ENCODE results near the gene PTPN12.
"Not testable (repeated sequence)": the region's sequence is repeated elsewhere in the genome, so short reads cannot be mapped to it uniquely, and the experiment has no call there.

PTPN12 gene

GRCh38 chr7:77580762-77581350, 43.8 kb downstream of the PTPN12 start:
- no peak for DNase-seq

DNA sequence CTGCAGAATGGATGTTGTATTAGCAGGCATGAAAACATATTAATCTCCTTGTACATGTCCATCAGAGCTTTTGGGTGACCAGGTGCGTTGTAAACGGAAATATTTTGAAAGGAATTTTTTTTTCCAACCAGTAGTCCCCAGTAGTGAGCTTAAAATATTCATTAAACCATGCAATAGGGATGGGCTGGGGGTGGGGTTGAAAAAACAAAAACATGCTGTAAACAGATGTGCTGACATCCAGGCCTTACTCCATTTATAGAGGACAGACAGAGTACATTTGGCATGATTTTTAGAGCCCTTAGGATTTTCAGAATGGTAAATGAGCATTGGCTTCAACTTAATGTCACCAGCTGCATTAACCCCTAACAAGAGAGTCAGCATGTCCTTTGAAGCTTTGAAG, 50.2 kb downstream of the PTPN12 start:
- DNase-seq, result no peak

DNA sequence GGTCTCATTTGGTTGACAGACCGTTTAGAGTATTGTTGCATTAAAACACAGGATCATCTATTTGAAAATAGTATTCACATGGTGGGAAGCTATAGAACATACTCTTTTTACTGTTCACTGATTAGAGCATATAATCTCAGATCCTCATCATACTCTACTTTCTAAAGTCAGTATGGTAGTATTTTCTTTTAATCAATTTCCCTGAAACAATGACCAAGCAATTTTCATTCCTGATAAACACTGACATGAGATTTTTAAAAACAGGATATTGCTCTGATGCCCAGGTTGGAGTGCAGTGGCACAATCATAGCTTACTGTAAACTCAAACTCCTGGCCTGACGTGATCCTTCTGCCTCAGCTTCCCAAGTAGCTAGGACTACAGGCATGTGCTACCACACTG, 63.9 kb downstream of the PTPN12 start:
- DNase-seq, result no peak

DNA sequence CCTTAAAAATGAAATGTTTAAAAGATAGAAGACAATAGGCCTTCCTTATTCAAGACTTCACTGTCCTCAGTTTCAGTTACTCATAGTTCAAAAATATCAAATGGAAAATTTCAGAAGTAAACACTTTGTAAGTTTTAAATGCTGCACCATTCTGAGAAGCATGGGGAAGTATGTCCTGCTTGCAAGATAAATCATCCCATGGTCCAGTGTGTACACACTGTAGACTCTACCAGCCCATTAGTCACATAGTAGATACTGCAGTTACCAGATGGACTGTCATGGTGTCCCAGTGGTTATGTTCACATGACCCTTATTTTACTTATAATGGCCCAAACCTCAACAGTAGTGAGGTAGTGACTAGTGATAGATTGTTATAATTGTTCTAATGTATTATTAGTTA, 69.5 kb downstream of the PTPN12 start:
- DNase-seq, result no peak

DNA sequence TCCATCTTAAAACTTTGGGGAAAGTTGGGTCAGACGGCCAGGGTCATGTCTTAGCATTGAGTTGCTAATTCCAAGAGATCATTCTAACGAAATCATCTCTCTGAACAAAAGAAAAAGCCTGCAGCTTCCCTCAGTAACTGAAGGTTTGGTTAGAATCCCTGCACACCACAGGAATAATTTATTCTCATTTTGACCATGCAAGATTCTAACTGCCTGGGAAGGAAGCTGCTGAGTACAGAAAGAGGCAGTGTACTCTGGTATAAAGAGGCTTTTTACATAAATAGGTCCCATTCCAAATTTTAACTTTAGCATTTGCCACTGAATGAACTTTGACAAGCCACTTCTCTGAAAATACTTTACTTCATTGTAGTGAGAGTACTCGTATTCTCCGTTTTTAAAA, 82.2 kb downstream of the PTPN12 start:
- DNase-seq, result no peak

- no peak for DNase-seq
Measured at GRCh38 chr7:77626586-77627308, 89.7 kb downstream of the PTPN12 start.

- DNase-seq, result no peak
Measured at GRCh38 chr7:77627309-77627676, 90.2 kb downstream of the PTPN12 start.

- no peak for DNase-seq
Measured at GRCh38 chr7:77629797-77630196, 92.7 kb downstream of the PTPN12 start.

- DNase-seq, result no peak
Measured at GRCh38 chr7:77631820-77632219, 94.7 kb downstream of the PTPN12 start.

- no peak for DNase-seq
Measured at GRCh38 chr7:77644774-77645173, 107.7 kb downstream of the PTPN12 start.

DNA sequence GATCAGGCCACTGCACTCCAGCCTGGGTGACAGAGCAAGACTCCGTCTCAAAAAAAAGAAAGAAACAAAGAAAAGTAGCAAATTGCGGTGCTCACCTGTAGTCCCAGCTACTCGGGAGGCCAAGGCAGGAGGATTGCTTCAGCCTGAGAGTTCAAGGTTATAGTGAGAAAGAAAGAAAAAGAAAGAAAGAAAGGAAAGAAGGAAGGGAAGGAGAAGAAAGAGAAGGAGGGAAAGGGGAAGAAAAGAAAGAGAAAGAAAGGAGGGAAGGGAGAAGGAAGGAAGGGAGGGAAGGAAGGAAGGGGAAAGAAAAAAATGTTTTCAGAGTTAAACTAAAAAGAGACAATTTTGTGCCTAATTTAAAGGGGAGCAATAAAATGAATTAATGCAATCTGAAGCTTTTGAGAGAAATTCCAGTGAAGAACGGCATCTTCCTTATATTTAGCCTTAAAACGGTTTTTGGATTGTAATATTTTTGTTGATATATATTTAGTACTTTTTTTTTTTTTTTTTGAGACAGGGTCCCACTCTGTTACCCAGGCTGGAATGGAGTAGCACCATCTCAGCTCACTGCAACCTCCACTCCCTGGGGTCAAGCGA, 111.7 kb downstream of the PTPN12 start:
- DNase-seq, result no peak

- DNase-seq, result no peak
Measured at GRCh38 chr7:77649716-77650349, 112.7 kb downstream of the PTPN12 start.

DNA sequence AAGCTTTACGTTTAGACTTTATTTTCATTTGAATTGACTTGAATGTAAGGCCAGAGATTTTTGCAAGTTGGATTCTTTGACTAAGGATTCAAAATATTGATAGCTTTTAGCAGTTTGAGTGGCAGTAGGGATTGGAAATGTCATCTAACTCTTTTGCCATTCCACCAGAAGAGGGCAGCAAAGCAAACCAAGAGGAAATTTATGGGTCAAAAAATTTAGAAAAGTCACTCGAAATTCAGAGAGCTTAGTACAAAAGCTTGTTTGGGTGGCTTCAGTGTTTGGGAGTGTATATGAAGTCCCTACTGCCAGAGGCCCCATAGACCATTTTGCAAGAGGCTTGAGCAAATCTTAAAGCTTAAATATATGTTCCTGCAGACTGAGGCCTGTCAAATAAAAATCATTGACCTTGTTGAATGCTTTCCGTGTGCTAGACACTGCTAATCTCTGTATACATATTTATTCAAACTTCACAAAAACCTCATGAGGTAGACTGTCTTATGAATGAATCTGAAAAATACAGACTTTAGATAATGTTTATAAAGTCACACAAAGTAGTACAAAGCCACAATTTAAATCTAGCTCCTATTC, 114.6 kb downstream of the PTPN12 start:
- no peak for DNase-seq

- DNase-seq, result not testable (repeated sequence)
Measured at GRCh38 chr7:77652826-77653225, 115.7 kb downstream of the PTPN12 start.

DNA sequence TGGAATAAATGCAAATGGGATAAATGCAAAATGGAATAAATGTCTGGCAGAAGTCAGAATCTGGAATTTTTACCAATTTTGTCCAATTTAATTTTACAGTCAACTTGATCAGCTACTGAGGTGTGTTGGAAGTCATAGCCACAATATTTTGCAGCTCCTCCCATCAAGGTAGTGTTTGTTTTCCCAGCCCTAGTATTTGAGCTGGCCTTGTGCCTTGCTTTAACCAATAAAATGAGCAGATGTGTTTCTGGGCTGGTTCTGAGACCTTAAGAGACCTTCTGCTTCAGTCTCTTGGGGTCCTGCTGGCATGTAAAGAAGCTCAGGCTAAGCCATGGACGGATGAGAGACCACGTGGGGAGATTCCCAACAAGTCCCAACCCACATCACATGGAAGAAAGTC, 116.5 kb downstream of the PTPN12 start:
- DNase-seq, result no peak

- no peak for DNase-seq
Measured at GRCh38 chr7:77655356-77655755, 118.3 kb downstream of the PTPN12 start.

DNA sequence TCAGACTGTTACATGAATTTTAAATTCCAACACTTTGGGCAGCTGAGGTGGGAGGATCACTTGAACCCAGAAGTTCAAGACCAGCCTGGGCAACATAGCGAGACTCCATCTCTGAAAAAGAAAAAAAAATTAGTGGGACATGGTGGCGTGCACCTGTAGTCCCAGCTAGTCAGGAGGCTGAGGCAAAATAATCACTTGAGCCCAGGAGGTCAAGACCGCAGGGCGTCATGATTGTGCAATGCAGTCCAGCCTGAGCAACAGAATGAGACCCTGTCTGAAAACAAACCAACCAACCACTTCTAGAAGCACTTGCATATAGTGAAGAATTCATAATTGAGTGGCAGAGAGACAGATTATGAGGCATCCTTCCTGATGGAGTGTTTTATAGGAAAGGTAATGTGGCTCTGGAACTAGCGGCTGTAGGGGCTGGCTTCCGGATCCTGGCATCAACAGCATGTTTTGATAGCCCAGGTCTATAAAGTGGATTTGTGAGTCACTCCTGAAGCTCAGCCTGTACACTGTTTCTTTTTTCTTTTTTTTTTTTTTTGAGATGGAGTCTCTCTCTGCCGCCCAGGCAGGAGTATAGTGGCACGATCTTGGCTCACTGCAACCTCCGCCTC, 118.9 kb downstream of the PTPN12 start:
- no peak for DNase-seq

DNA sequence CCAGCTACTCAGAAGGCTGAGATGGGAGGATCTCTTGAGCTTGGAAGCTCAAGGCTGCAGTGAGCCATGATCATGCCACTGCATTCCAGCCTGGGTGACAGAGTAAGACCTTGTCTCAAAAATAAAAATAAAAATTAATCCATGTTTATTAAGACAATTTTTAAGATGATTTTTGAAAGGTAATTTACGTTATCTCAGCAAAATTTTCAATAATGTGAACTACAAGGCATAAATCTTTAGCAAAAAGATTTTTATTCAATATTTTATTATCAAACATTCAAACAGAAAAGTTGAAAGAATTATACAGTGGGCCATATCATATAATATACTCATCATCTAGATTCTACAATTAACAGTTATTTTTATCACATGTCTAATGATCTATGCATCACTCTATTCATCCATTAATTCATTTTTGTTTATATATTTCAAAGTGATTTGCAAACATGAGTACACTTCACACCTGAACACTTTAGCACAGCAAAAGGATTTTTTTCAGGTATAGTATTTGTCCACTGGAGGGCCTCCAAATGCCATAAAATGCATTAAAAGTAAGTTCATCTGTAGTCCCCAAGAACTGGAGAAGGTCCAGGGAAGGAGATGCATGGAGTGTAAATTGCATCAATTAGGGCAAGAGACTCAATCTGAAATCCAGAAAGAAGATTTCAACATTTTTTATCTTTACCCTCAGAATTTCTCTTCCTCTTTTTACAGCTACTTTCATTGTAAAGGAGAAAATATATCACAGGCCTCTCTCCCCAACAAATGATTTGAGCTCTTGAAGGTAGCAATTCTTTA, 120.5 kb downstream of the PTPN12 start:
- DNase-seq, result no peak

DNA sequence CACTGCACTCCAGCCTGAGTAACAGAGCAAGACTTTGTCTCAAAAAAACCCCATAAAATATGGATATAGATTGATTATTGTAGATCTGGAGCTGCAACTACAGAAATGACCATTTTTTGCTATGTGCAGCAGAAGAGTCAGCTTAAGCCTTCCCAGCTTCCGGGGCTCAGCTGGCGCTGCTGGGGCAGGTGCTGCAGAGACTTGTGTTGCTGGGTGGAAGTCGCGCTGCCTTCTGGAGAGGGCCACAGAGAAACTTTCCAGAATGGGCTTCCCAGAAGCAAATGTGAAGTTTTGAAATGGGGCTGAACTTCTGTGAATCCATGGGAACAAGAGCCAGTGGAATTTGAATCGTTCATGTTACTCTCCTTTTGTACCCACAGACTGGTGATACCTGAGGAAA, 121.8 kb downstream of the PTPN12 start:
- no peak for DNase-seq

DNA sequence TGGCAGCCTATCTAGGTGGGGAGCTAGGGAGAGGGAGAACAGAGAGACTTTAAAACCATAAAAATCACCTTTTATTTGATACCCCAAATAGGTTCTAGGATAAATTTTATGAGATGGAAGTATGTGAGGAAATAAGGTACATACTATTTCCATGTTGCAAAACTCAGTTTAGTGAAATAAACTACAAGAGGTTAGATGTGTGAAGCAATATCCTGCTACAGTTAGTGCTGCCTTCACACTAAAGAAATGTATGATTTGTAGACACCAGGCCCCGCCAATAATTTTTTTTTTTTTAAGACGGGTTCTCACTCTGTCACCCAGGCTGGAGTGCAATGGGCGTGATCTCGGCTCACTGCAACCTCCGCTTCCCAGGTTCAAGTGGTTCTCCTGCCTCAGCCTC, 124.7 kb downstream of the PTPN12 start:
- DNase-seq, result no peak

DNA sequence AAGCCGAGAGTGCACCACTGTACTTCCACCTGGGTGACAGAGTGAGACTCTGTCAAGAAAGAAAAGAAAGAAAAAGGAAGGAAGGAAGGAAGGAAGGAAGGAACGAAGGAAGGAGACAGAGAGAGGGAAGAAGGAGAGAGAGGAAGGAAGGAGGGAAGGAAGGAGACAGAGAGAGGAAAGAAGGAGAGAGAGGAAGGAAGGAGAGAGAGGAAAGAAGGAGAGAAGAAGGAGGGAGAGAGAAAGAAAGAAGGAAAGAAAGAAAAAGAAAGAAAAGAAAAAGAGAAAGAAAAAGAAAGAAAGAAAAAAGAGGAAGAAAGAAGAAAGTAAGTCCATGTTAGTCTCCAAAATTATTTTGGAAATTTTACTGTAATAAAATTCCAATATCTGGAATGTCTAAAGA, 125.8 kb downstream of the PTPN12 start:
- DNase-seq, result no peak

DNA sequence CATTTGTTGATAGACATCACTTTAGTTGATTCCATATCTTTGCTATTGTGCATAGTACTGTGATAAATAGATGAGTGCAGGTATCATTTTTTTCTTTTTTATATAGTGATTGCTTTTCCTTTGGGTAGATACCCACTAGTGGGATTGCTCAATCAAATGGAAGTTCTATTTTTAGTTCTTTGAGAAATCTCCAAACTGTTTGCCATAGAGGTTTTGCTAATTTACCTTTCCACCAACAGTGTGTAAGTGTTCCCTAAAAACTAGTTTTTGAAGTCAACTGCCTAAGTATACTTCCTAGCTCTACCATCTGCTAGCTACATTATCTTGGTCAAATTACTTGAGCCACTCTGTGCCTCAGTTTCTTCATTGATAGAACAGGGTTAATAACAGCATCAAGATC, 127.6 kb downstream of the PTPN12 start:
- no peak for DNase-seq

All from T1000 (cell line).